HepG2 (cell line): ENCODE results near the gene EBP. TPM values are rescaled to one million over a fixed set of nuclear protein-coding genes. Genes with fewer than 3 reads are reported as not detected.
A peak's percentile ranks its signal among the peaks of the same experiment; 100 is the strongest.

ENCODE experiments used
- ELF4 ChIP-seq: sonication (generic); formaldehyde crosslinking; IDR thresholded peaks from 2 replicates; pipeline ENCODE4 v1.5.0; 2020; ENCODE audit warnings: missing genetic modification reagents, mild to moderate bottlenecking, moderate library complexity, borderline replicate concordance
- FOXP1 ChIP-seq, 2 experiments: fragments of 450-650 bp in 1 of 2; IDR thresholded peaks; 2 replicates each; pipeline ENCODE4 v1.6.1; 2017 to 2018; ENCODE audit warnings: antibody characterized with exemption in 1 of 2
- HDAC2 ChIP-seq: sonication (generic); formaldehyde crosslinking; IDR thresholded peaks from 2 replicates; pipeline ENCODE4 v1.4.0; 2020; ENCODE audit warnings: missing genetic modification reagents
- HNRNPLL ChIP-seq: fragments of 200-400 bp; formaldehyde crosslinking; IDR thresholded peaks from 2 replicates; pipeline ENCODE4 v1.6.1; 2017; ENCODE audit warnings: mild to moderate bottlenecking, low read depth, low read length; ENCODE audit not compliant: poor library complexity, severe bottlenecking
- MXD4 ChIP-seq: IDR thresholded peaks from 2 replicates; pipeline ENCODE4 v1.6.1; 2016; ENCODE audit warnings: mild to moderate bottlenecking, missing biosample characterization, missing genetic modification reagents
- NFKB2 ChIP-seq: sonication (generic); formaldehyde crosslinking; IDR thresholded peaks from 2 replicates; pipeline ENCODE4 v1.4.0; 2020; ENCODE audit warnings: missing genetic modification reagents, borderline replicate concordance
- POGK ChIP-seq: sonication (generic); formaldehyde crosslinking; conservative IDR thresholded peaks from 2 replicates; pipeline ENCODE4 v1.8.0; 2022; ENCODE audit warnings: mild to moderate bottlenecking, moderate library complexity, missing genetic modification reagents
- RBFOX2 ChIP-seq: fragments of 200-400 bp; formaldehyde crosslinking; IDR thresholded peaks from 2 replicates; pipeline ENCODE4 v1.6.1; 2017; ENCODE audit warnings: low read depth, mild to moderate bottlenecking, low read length
- SALL1 ChIP-seq: sonication (generic); formaldehyde crosslinking; IDR thresholded peaks from 2 replicates; pipeline ENCODE4 v1.8.0; 2022; ENCODE audit warnings: mild to moderate bottlenecking, missing genetic modification reagents
- ZFP41 ChIP-seq: sonication (generic); formaldehyde crosslinking; IDR thresholded peaks from 2 replicates; pipeline ENCODE4 v1.4.0; 2020; ENCODE audit warnings: mild to moderate bottlenecking, missing genetic modification reagents, borderline replicate concordance
- ZFP91 ChIP-seq: sonication (generic); formaldehyde crosslinking; IDR thresholded peaks from 2 replicates; pipeline ENCODE4 v1.9.0; 2022; ENCODE audit warnings: missing genetic modification reagents, mild to moderate bottlenecking, borderline replicate concordance
- polyA plus RNA-seq, 8 experiments: library from polyadenylated mRNA; depleted of rRNA in 3 of 8; stranded (reverse) in 7 of 8; unstranded in 1 of 8; fragments of >200 nt; fragmentation: Illumina TruSeq in 4 of 8; extraction: Trizol in 4 of 8; gene quantifications; 2 replicates each; pipeline versions ENCODE4 v1.2.1 to v1.2.3, GENCODE V29; 2011 to 2016; ENCODE audit warnings: low read depth in 4 of 8, missing spikeins in 1 of 8, mixed read lengths in 1 of 8; ENCODE audit not compliant: insufficient read depth in 1 of 8
- total RNA-seq, 5 experiments: library from RNA; depleted of rRNA; stranded (reverse); fragments of >200 nt; fragmentation: Illumina TruSeq; extraction: Trizol; gene quantifications; 2 replicates each; pipeline ENCODE4 v1.2.3, GENCODE V29; 2016; ENCODE audit warnings: low read depth in 1 of 5
- TF ChIP-seq, protein P1 (sequence below): sonication (generic); formaldehyde crosslinking; IDR thresholded peaks from 2 replicates; pipeline ENCODE4 v1.8.1; 2023; ENCODE audit warnings: missing genetic modification reagents, inconsistent platforms, borderline replicate concordance
- TF ChIP-seq, protein P2 (sequence below): sonication (generic); formaldehyde crosslinking; IDR thresholded peaks from 2 replicates; pipeline ENCODE4 v1.4.0; 2020; ENCODE audit warnings: missing genetic modification reagents
- TF ChIP-seq, protein P3 (sequence below): sonication (generic); formaldehyde crosslinking; IDR thresholded peaks from 2 replicates; pipeline ENCODE4 v1.4.0; 2020; ENCODE audit warnings: mild to moderate bottlenecking, missing genetic modification reagents, borderline replicate concordance

Gene EBP
- total and polyA plus RNA-seq, 2 of the 13 experiments (the other 11 are each of a cell fraction or from before 2014, with no cell fraction given), result 106 to 260 TPM

DNA sequence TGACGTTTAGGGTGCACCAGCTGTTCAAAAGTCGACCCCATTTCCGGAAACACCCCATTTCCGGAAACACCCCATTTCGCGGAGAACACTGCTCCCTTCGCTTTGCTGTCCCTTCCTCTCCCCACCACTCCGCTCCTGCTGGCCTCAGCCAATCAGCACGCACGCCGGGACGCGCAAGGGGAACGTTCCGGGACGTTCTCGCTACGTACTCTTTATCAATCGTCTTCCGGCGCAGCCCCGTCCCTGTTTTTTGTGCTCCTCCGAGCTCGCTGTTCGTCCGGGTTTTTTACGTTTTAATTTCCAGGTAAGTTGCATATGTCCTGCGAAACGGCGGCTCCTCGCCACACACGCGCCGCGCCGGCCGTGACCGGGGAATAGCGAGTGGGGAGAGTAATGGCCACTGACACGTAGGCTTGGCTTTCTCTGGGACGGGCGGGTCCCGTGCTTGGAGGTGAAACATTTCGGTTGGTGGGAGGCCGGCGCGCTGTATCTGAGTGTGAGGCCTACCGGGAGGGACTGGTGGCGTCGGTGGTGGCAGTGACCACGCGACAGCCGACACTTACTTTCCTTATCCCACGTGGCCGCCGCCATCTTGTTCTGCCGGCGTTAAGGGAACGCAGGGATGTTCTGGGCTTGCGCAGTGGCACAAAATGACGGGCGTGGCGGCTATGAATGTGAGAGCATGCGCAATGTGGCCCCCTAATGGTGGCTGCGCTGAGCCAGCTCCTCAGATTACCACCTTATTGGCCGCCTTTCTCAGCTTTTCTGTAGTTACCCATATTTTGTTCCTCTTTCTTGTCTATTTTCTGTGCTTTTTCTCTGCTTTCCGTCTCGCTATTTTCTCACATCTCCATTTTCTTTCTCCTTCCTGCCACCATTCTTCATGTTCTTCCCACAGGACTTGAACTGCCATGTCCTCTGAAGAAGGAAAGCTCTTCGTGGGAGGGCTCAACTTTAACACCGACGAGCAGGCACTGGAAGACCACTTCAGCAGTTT, 53.0 kb downstream of the EBP start, which contains the start of gene RBM3 (continued):
- TF ChIP-seq HDAC2 (CRISPR knock-in tag) (peak; percentile 27; the same call in 1 of the 2 replicates), ZFP91 (CRISPR knock-in tag) (peak; percentile 74; the same call in 1 of the 2 replicates), SALL1 (CRISPR knock-in tag) (peak; percentile 57; the same call in 1 of the 2 replicates), FOXP1 (IDR thresholded peaks at IDR 0.05) (no peak), FOXP1 (CRISPR knock-in tag; IDR thresholded peaks at IDR 0.05) (no peak), HNRNPLL (peak; percentile 53), MXD4 (CRISPR knock-in tag) (0 out of 2 replicates have a peak, but pooled peaks have one; percentile 28), ELF4 (CRISPR knock-in tag) (peak; percentile 78; the same call in 1 of the 2 replicates), NFKB2 (CRISPR knock-in tag) (peak; percentile 62; the same call in 1 of the 2 replicates), ZFP41 (CRISPR knock-in tag) (no peak), RBFOX2 (peak; percentile 95), POGK (CRISPR knock-in tag) (peak; percentile 79; the same call in 1 of the 2 replicates)
- TF ChIP-seq, protein P1, sequence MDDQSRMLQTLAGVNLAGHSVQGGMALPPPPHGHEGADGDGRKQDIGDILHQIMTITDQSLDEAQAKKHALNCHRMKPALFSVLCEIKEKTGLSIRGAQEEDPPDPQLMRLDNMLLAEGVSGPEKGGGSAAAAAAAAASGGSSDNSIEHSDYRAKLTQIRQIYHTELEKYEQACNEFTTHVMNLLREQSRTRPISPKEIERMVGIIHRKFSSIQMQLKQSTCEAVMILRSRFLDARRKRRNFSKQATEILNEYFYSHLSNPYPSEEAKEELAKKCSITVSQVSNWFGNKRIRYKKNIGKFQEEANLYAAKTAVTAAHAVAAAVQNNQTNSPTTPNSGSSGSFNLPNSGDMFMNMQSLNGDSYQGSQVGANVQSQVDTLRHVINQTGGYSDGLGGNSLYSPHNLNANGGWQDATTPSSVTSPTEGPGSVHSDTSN (CRISPR knock-in tag), result no peak
- TF ChIP-seq, protein P2, sequence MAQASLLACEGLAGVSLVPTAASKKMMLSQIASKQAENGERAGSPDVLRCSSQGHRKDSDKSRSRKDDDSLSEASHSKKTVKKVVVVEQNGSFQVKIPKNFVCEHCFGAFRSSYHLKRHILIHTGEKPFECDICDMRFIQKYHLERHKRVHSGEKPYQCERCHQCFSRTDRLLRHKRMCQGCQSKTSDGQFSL (CRISPR knock-in tag), result peak; percentile 81; the same call in 1 of the 2 replicates
- TF ChIP-seq, protein P3, sequence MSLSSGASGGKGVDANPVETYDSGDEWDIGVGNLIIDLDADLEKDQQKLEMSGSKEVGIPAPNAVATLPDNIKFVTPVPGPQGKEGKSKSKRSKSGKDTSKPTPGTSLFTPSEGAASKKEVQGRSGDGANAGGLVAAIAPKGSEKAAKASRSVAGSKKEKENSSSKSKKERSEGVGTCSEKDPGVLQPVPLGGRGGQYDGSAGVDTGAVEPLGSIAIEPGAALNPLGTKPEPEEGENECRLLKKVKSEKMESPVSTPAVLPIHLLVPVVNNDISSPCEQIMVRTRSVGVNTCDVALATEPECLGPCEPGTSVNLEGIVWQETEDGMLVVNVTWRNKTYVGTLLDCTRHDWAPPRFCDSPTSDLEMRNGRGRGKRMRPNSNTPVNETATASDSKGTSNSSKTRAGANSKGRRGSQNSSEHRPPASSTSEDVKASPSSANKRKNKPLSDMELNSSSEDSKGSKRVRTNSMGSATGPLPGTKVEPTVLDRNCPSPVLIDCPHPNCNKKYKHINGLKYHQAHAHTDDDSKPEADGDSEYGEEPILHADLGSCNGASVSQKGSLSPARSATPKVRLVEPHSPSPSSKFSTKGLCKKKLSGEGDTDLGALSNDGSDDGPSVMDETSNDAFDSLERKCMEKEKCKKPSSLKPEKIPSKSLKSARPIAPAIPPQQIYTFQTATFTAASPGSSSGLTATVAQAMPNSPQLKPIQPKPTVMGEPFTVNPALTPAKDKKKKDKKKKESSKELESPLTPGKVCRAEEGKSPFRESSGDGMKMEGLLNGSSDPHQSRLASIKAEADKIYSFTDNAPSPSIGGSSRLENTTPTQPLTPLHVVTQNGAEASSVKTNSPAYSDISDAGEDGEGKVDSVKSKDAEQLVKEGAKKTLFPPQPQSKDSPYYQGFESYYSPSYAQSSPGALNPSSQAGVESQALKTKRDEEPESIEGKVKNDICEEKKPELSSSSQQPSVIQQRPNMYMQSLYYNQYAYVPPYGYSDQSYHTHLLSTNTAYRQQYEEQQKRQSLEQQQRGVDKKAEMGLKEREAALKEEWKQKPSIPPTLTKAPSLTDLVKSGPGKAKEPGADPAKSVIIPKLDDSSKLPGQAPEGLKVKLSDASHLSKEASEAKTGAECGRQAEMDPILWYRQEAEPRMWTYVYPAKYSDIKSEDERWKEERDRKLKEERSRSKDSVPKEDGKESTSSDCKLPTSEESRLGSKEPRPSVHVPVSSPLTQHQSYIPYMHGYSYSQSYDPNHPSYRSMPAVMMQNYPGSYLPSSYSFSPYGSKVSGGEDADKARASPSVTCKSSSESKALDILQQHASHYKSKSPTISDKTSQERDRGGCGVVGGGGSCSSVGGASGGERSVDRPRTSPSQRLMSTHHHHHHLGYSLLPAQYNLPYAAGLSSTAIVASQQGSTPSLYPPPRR (CRISPR knock-in tag), result 0 out of 2 replicates have a peak, but pooled peaks have one; percentile 16
